Measurements from ENCODE around the gene PFDN1. TPM values are rescaled to one million over a fixed set of nuclear protein-coding genes. Genes with fewer than 3 reads are reported as not detected.
"Not testable (repeated sequence)": the region's sequence is repeated elsewhere in the genome, so short reads cannot be mapped to it uniquely, and the experiment has no call there.

PFDN1 gene
- total RNA-seq (10 to 100 TPM; 24.8 to 30.0 TPM), polyA plus RNA-seq (100 to 1,000 TPM; 120 to 132 (median 129) TPM), total RNA-seq (23.5 to 40.5 (median 30.5) reads per million in 6 experiments)

DNA sequence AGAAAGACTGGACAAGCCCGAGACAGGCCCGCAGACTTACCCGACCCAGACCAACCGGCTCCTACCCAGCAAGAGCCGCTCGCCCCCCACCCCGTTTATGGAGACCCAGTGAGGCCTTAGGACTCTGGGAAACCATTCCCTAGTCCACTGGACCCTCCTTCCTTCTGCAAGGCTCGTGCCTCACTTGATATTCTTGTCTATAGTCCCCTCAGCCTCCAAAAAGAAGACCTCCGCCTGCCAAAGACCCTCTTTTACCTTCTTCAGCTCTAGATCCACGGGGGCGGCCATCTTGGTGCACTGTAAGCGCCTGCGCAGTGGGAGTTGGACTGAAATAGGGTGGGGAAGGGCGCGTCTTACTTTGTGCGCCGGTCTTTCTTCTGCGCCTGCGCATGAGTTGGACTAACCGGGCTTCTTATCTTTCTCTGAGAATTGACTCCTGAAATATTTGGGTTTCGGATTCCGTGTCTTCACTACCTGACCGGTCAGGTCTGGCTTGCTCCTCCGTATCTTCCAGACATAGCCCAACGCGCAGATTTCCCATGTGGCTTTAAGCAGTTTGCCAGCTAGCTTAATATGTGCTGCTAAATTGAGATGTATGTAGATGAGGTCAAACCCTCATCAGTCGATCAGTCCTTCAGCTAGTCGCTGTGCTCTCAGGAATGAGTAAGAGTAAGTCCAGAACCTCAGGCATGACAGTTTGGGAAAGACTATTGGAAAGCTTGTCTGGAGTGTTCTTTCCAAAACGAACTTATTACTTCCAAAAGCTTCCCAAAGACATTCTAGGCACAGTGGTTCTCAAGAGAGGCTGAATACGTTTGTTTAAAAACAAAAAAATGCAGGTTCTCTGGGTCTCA is at the start of gene PFDN1:
Gene PFDN1 (minus strand): TSS at position 316 of the 854 bp plus-strand sequence. CDS start 28 bp downstream, at position 288.
- Mint-ChIP-seq H3K36me3 (peaks cover 0 to 23% (median 8%) of the 10 kb centered on the region in 3 donors), H3K4me3 (peak within 1 kb of the TSS; percentile 92 to 100 (median 98)), H3K27ac (peak within 1 kb of the TSS; percentile 93 to 100 (median 98)), H3K27me3 (peaks cover 0 to 5% (median 2%) of the 10 kb centered on the region in 5 donors), H3K9me3 (no peaks in the 10 kb centered on the region), H3K4me1 (peaks cover 2 to 34% (median 25%) of the 10 kb centered on the region in 4 donors)
- ATAC-seq = peak; percentile 99
- POLR2A ChIA-PET = interaction anchor here (1.2 to 2.0 kb wide), 3 partner anchors 43 to 408 kb away, joined by 3 to 8 read pairs (median 3); partner anchors contain the start of genes ANKHD1 and HBEGF
- DNase-seq = peak; percentile 84 to 97 (median 90)

DNA sequence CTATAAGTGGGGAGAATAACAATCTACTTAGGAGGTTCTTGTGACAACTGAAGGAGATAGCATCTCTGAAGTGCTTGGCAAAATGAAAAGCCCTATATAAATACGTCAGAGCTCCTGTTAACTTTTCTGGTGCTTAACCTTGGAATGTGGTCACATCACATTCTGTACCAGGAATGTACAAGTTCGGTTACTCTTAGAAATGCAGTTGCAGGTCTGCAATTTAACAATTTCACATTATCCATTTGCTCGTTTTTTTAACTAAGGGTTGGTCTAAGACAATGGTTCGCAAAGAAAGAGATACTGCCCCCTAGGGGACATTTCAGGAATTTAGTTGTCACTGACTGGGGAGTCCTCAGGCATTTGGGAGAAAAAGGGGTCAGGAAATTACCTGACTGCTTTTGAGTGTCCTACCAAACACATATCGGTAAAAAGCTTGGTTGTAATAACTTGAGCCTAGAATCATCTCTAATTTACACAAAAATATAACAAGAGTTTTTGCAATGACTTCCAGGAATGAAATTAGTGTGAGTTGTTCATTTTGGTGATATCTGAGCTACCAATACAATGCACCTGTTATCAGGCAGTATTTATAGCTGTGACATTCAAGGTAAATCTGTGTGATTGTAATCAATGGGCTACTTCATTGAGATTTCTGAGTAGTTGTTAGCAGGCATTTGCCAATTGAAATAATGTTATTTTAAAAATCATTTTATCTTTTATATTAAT is 48.9 kb upstream of the PFDN1 start:
- H3K4me1 Mint-ChIP-seq = peaks cover 3 to 24% (median 10%) of the 10 kb centered on the region in 4 donors
- no peaks in the 10 kb centered on the region for H3K36me3 Mint-ChIP-seq
- no peak overlapping the region for H3K4me3 Mint-ChIP-seq
- ATAC-seq (peak; percentile 88 to 94), DNase-seq (peak in 9 of 10 donors; percentile 28 to 87 (median 69))
- H3K27me3 Mint-ChIP-seq = peaks cover 4 to 40% (median 8%) of the 10 kb centered on the region in 5 donors
- H3K27ac Mint-ChIP-seq = no peak overlapping the region
- H3K9me3 Mint-ChIP-seq = no peaks in the 10 kb centered on the region
- POLR2A ChIA-PET = interaction anchor here (0.7 to 1.5 kb wide), 3 partner anchors 32 to 359 kb away, joined by 3 to 4 read pairs (median 3); no protein-coding TSS in a partner anchor

GRCh38 chr5:140349244-140349643 is 46.3 kb upstream of the PFDN1 start:
- Mint-ChIP-seq H3K4me1 (peaks cover 6 to 33% (median 21%) of the 10 kb centered on the region in 4 donors), H3K36me3 (no peaks in the 10 kb centered on the region), H3K27ac (no peak overlapping the region), H3K9me3 (no peaks in the 10 kb centered on the region), H3K27me3 (peaks cover 4 to 40% (median 8%) of the 10 kb centered on the region in 5 donors), H3K4me3 (no peak overlapping the region)
- no peak for ATAC-seq
- POLR2A ChIA-PET = interaction anchor here (0.5 kb wide), 1 partner anchor 72 kb away, joined by 4 read pairs; no protein-coding TSS in a partner anchor
- DNase-seq = no peak

DNA sequence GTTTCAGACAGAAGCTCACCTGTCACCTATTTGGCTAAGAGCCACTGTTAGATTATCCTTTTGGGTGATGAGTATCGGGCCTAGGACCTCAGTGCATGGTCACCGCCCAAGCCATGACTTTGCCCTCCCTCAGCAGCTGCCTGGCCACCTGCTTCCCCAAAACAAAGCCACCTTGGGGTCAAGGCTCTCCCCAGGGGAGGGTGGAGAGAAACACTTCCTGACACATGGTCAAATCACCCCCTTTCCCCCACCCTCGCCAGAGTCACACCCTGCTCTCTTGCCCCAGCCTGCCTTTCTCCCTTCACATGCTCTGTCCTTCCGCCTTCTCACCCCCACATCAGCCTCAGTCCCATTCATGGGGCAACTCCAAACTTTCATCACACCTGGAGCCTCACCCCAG is 45.2 kb upstream of the PFDN1 start:
- H3K27ac Mint-ChIP-seq = no peak overlapping the region
- H3K4me1 Mint-ChIP-seq = peaks cover 9 to 43% (median 32%) of the 10 kb centered on the region in 4 donors
- ATAC-seq = no peak
- no peaks in the 10 kb centered on the region for H3K9me3 Mint-ChIP-seq
- no peak for DNase-seq
- H3K36me3 Mint-ChIP-seq = no peaks in the 10 kb centered on the region
- peak overlapping the region in 5 of 10 donors; percentile 25 to 68 (median 42) for H3K4me3 Mint-ChIP-seq
- POLR2A ChIA-PET = no interaction called here
- peaks cover 4 to 40% (median 8%) of the 10 kb centered on the region in 5 donors for H3K27me3 Mint-ChIP-seq

DNA sequence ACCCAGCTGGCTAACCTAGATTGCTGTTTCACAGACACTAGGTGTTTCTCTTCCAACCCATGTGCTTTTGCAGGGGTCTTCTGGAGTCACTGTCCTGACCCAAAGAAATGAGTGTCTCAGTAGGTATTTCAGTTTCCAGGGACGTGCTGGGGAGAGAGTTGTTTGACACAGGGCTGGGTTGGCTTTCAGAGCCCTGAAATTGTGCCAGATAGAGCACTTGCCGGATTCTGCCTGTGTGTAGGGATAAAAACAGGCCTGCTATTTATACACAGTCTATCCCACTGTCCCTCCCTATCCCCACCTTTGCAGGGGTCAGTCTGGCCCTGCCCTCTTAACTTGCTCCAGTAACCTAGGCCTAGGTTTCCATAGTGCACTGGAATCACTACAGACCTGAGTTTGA is 44.5 kb upstream of the PFDN1 start:
- Mint-ChIP-seq H3K27ac (no peak overlapping the region), H3K4me3 (peak overlapping the region; percentile 64 to 87 (median 76)), H3K36me3 (no peaks in the 10 kb centered on the region), H3K27me3 (peaks cover 4 to 40% (median 8%) of the 10 kb centered on the region in 5 donors), H3K4me1 (peaks cover 14 to 50% (median 39%) of the 10 kb centered on the region in 4 donors), H3K9me3 (no peaks in the 10 kb centered on the region)
- ATAC-seq = no peak
- DNase-seq = no peak
- POLR2A ChIA-PET = no interaction called here

GRCh38 chr5:140346348-140347221 is 43.7 kb upstream of the PFDN1 start, which contains the start of gene HBEGF:
TSS of gene HBEGF (minus strand) at chr5:140346603. CDS start at chr5:140346328, 275 bp downstream.
- peak; percentile 69 to 82 for ATAC-seq

GRCh38 chr5:140345919-140346347 is 43.0 kb upstream of the PFDN1 start:
- no peak for ATAC-seq

More at GRCh38 chr5:140346348-140347221, 43.7 kb upstream of the PFDN1 start, which contains the start of gene HBEGF:
- H3K27me3 Mint-ChIP-seq = peaks cover 3 to 37% (median 8%) of the 10 kb centered on the region in 5 donors
- H3K4me3 Mint-ChIP-seq = peak within 1 kb of the TSS; percentile 65 to 87 (median 84)
- POLR2A ChIA-PET = interaction anchor here (1.2 to 1.8 kb wide), 2 partner anchors 44 to 132 kb away, joined by 3 to 8 read pairs; partner anchors contain the start of gene PFDN1
- no peaks in the 10 kb centered on the region for H3K9me3 Mint-ChIP-seq
- peak; percentile 13 to 66 (median 40) for DNase-seq
- H3K4me1 Mint-ChIP-seq = peaks cover 17 to 54% (median 45%) of the 10 kb centered on the region in 4 donors
- no peaks in the 10 kb centered on the region for H3K36me3 Mint-ChIP-seq
- H3K27ac Mint-ChIP-seq = peak within 1 kb of the TSS in 6 of 10 donors; percentile 7 to 75 (median 52)

DNA sequence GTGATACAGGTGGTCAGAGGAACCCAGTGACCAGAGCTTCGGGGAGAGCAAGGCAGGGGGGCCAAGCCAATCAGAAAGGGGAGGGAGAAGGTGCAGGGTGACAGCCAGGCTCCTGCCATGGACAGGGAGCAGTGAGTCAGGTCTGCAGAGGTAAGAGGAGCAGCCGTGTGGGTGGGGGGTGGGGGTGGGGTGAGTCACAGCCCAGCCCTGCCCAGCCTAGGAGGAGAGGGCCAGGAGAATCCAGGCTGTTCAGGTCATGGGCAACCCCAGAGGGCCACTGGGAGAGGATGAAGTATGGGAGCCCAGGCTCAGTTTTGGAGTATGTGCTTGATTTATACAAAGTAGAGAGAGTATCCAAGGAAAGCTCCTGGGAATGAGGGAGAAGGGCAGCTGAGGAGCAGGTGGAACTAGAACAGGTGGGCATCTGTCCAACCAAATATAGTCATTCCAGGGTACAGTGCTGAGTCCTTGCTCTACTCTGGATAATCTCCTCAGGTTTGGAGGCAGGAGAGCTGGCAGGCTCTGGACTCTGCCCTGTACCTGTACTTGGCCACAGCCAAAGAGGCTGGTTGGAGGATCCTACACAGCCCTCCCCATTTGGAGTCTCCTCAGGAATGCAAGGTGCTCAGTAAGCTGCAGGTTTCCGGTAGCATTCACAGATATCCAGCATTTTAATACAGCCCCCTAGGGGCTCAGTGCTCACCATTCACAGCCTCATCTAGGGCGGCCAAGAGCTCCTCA is 42.0 kb upstream of the PFDN1 start:
- Mint-ChIP-seq H3K9me3 (no peaks in the 10 kb centered on the region), H3K4me1 (peaks cover 17 to 63% (median 44%) of the 10 kb centered on the region in 4 donors), H3K36me3 (no peaks in the 10 kb centered on the region), H3K4me3 (peak overlapping the region in 9 of 10 donors; percentile 45 to 87 (median 80)), H3K27me3 (peaks cover 0 to 20% (median 4%) of the 10 kb centered on the region in 5 donors), H3K27ac (peak overlapping the region in 2 of 10 donors; percentile 7 to 22)
- DNase-seq (no peak), ATAC-seq (no peak)
- POLR2A ChIA-PET = interaction anchor here (0.6 to 1.8 kb wide), 2 partner anchors 16 to 42 kb away, joined by 3 to 8 read pairs; partner anchors contain the start of gene PFDN1

More at GRCh38 chr5:140345919-140346347, 43.0 kb upstream of the PFDN1 start:
- Mint-ChIP-seq H3K4me3 (peak overlapping the region; percentile 62 to 87 (median 82)), H3K9me3 (no peaks in the 10 kb centered on the region), H3K36me3 (no peaks in the 10 kb centered on the region), H3K4me1 (peaks cover 15 to 58% (median 44%) of the 10 kb centered on the region in 4 donors), H3K27ac (no peak overlapping the region), H3K27me3 (peaks cover 1 to 31% (median 8%) of the 10 kb centered on the region in 5 donors)
- POLR2A ChIA-PET = interaction anchor here (1.2 to 1.8 kb wide), 2 partner anchors 43 to 132 kb away, joined by 3 to 8 read pairs; partner anchors contain the start of gene PFDN1
- DNase-seq = peak in 1 of 10 donors; percentile 35

DNA sequence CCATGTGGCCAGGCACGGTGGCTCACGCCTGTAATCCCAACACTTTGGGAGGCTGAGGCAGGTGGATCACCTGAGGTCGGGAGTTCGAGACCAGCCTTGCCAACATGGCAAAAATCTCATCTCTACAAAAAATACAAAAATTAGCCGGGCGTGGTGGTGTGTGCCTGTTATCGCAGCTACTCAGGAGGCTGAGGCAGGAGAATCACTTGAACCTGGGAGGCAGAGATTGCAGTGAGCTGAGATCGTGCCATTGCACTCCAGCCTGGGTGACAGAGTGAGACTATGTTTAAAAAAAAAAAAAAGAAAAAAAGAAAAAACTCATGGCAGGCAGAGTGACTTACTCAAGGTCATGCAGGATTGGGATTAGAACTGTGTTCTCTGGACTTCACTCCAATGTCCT is 40.9 kb upstream of the PFDN1 start:
- ATAC-seq, POLR2A ChIA-PET, H3K9me3 Mint-ChIP-seq, H3K36me3 Mint-ChIP-seq, DNase-seq, H3K27me3 Mint-ChIP-seq: not testable (repeated sequence)
- Mint-ChIP-seq H3K27ac (peak overlapping the region in 3 of 10 donors; percentile 25 to 76 (median 71)), H3K4me1 (peaks cover 17 to 63% (median 44%) of the 10 kb centered on the region in 4 donors), H3K4me3 (peak overlapping the region in 5 of 10 donors; percentile 17 to 59 (median 26))

- Mint-ChIP-seq H3K36me3 (no peaks in the 10 kb centered on the region), H3K4me3 (peak overlapping the region in 7 of 10 donors; percentile 27 to 74 (median 57)), H3K9me3 (no peaks in the 10 kb centered on the region), H3K27me3 (peaks cover 0 to 1% (median under 1%) of the 10 kb centered on the region in 5 donors), H3K27ac (peak overlapping the region in 8 of 10 donors; percentile 20 to 76 (median 63)), H3K4me1 (peaks cover 17 to 57% (median 44%) of the 10 kb centered on the region in 4 donors)
- POLR2A ChIA-PET = no interaction called here
- no peak for DNase-seq
- no peak for ATAC-seq
Measured at GRCh38 chr5:140342896-140343295, 40.0 kb upstream of the PFDN1 start.
